ENCODE measurements around the gene BCL2A1.

The BCL2A1 gene

DNA sequence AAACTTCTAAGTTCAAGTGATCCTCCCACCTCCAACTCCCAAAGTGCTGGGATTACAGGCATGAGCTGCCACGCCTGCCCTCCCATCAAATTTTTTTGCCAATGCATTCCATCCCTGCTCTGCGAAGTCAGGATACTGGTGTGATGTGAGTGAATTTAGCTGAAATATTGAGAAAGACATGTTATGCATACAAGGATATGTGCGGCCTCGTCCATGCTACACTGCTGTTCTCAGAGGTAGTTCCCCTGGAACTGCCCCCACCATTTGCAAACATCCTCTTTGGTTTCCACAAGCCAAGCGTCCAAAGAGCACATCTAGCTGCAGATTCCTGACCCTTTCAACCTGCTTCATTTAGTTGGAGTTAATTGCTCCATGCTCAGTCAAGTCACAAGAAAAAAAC lies 36.5 kb upstream of the BCL2A1 start:
- Histone ChIP-seq H3K4me3 (ENCODE audit: low read length) (no peak overlapping the region), H3K36me3 (ENCODE audit: control insufficient read depth, insufficient read depth, low read length) (no peaks in the 10 kb centered on the region), H3K9ac (ENCODE audit: low read length) (no peak overlapping the region), H3K4me1 (ENCODE audit: control insufficient read depth, insufficient read depth, low read length) (peaks cover 4% of the 10 kb centered on the region), H3K9me3 (ENCODE audit: control insufficient read depth, low read length) (no peaks in the 10 kb centered on the region), H3K27me3 (ENCODE audit: control insufficient read depth, insufficient read depth, low read length) (no peaks in the 10 kb centered on the region)

DNA sequence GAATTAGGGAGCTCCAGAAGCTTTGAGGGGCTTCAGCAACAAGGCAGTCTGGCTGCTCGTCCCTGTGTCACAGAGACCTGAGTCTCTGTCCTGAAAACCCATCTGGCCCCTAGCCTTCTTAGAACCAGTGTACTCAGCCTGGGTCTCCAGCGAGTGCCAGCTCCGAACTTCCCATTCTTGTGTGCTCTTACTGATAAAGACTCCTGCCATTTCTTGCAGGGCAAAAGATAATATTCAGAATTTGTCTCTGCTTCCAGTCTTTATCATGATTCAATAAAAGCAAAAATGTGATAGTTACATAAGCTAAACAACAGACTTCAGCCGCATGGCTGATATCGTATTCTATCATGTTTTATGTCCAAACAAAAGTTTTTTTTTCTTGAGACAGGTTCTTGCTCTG lies 36.0 kb upstream of the BCL2A1 start:
- Histone ChIP-seq H3K27me3 (ENCODE audit: control insufficient read depth, insufficient read depth, low read length) (no peaks in the 10 kb centered on the region), H3K9me3 (ENCODE audit: control insufficient read depth, low read length) (no peaks in the 10 kb centered on the region), H3K4me3 (ENCODE audit: low read length) (no peak overlapping the region)

GRCh38 chr15:80003934-80004472 lies 33.0 kb upstream of the BCL2A1 start:
- Histone ChIP-seq H3K4me1 (ENCODE audit: control insufficient read depth, insufficient read depth, low read length) (no peaks in the 10 kb centered on the region), H3K27me3 (ENCODE audit: control insufficient read depth, insufficient read depth, low read length) (no peaks in the 10 kb centered on the region), H3K36me3 (ENCODE audit: control insufficient read depth, insufficient read depth, low read length) (no peaks in the 10 kb centered on the region), H3K9me3 (ENCODE audit: control insufficient read depth, low read length) (no peaks in the 10 kb centered on the region), H3K4me3 (ENCODE audit: low read length) (no peak overlapping the region), H3K9ac (ENCODE audit: low read length) (no peak overlapping the region)

More for the DNA sequence above, 36.0 kb upstream of the BCL2A1 start:
- Histone ChIP-seq H3K4me1 (ENCODE audit: control insufficient read depth, insufficient read depth, low read length) (peaks cover 4% of the 10 kb centered on the region), H3K36me3 (ENCODE audit: control insufficient read depth, insufficient read depth, low read length) (no peaks in the 10 kb centered on the region), H3K9ac (ENCODE audit: low read length) (no peak overlapping the region)

DNA sequence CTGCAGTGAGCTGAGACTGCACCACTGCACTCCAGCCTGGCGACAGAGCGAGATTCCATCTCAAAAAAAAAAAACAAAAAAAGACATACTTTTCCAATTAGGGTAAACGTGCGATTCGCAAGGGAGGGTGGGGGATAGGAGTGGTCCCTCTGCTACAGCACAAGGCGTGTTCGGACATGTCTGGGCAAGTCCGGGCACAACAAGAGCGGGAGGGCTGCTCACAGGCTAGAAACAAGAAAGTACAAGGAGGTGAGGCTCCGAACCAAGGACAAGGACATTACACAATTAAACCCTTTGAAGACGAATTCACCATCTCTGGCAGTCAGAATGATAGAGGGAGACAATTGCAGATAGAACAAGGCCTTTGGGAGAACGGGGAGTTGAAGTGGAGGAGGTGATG lies 32.2 kb upstream of the BCL2A1 start:
- no peak overlapping the region for H3K4me3 ChIP-seq (ENCODE audit: low read length)
- no peak overlapping the region for H3K9ac ChIP-seq (ENCODE audit: low read length)
- no peaks in the 10 kb centered on the region for H3K27me3 ChIP-seq (ENCODE audit: control insufficient read depth, insufficient read depth, low read length)
- H3K4me1 ChIP-seq (ENCODE audit: control insufficient read depth, insufficient read depth, low read length) = no peaks in the 10 kb centered on the region
- no peaks in the 10 kb centered on the region for H3K36me3 ChIP-seq (ENCODE audit: control insufficient read depth, insufficient read depth, low read length)
- H3K9me3 ChIP-seq (ENCODE audit: control insufficient read depth, low read length) = no peaks in the 10 kb centered on the region

- no peaks in the 10 kb centered on the region for H3K27me3 ChIP-seq (ENCODE audit: control insufficient read depth, insufficient read depth, low read length)
- H3K4me1 ChIP-seq (ENCODE audit: control insufficient read depth, insufficient read depth, low read length) = no peaks in the 10 kb centered on the region
- no peak overlapping the region for H3K9ac ChIP-seq (ENCODE audit: low read length)
- no peak overlapping the region for H3K4me3 ChIP-seq (ENCODE audit: low read length)
- H3K9me3 ChIP-seq (ENCODE audit: control insufficient read depth, low read length) = no peaks in the 10 kb centered on the region
- H3K36me3 ChIP-seq (ENCODE audit: control insufficient read depth, insufficient read depth, low read length) = no peaks in the 10 kb centered on the region
These were observed 31.3 kb upstream of the BCL2A1 start for GRCh38 chr15:80002267-80002666.

DNA sequence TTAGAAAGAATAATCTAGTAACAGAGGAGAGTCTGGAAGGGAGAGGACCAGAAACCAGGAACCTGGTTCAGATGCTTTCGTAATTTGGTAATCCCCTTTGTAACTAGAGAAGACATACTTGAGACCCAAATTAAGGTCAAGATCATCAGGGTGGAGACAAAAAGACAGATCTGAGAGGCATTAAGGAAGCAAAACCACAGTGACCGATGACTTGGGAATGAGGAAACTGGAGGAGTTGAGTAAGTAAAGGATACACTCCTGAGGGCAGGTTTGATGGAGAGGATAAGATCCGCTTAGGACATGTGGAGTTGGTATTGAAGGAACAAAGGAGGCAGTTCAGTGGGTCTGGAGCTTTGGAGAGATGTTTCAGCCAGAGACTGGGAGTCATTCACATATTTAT lies 23.6 kb upstream of the BCL2A1 start:
- H3K9ac ChIP-seq (ENCODE audit: low read length) = no peak overlapping the region
- H3K9me3 ChIP-seq (ENCODE audit: control insufficient read depth, low read length) = no peaks in the 10 kb centered on the region
- H3K27me3 ChIP-seq (ENCODE audit: control insufficient read depth, insufficient read depth, low read length) = no peaks in the 10 kb centered on the region
- no peaks in the 10 kb centered on the region for H3K4me1 ChIP-seq (ENCODE audit: control insufficient read depth, insufficient read depth, low read length)
- no peaks in the 10 kb centered on the region for H3K36me3 ChIP-seq (ENCODE audit: control insufficient read depth, insufficient read depth, low read length)
- H3K4me3 ChIP-seq (ENCODE audit: low read length) = no peak overlapping the region

DNA sequence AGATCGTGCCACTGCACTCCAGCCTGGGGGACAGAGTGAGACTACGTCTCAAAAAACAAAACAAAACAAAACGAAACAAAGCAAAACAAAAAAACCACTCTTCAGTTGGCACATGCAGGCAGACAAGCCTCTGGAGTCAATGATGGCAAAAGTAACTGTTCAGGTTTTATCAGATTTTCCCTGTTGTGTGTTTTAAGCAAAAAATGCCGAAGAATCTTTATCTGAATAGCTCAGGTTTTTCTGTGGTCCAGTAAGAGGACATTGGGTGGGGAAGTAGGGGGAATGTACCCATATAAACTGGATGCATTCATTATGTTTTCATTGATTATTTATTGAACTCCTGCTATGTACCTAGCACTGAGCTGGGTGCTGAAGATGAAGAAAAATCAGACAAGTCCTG lies 20.8 kb upstream of the BCL2A1 start:
- Histone ChIP-seq H3K36me3 (ENCODE audit: control insufficient read depth, insufficient read depth, low read length) (no peaks in the 10 kb centered on the region), H3K9me3 (ENCODE audit: control insufficient read depth, low read length) (no peaks in the 10 kb centered on the region), H3K27me3 (ENCODE audit: control insufficient read depth, insufficient read depth, low read length) (no peaks in the 10 kb centered on the region), H3K4me3 (ENCODE audit: low read length) (no peak overlapping the region), H3K4me1 (ENCODE audit: control insufficient read depth, insufficient read depth, low read length) (no peaks in the 10 kb centered on the region), H3K9ac (ENCODE audit: low read length) (no peak overlapping the region)

DNA sequence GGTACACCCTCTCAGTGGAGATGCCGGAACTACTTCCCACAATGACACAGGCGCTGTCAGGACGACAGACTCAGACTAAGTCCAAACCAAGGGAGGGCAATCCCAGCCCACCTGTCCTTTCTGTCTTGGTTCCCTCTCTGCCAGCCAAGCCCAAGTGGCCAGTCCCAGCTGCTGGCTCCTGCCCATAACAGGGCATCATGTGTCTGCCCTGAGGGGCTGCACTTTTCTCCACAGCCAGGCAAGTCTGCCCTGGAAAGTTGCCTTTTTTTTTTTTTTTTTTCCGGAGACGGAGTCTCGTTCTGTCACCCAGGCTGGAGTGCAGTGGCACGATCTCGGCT lies 20.0 kb upstream of the BCL2A1 start:
- H3K36me3 ChIP-seq (ENCODE audit: control insufficient read depth, insufficient read depth, low read length) = no peaks in the 10 kb centered on the region
- H3K4me3 ChIP-seq (ENCODE audit: low read length) = no peak overlapping the region
- no peak overlapping the region for H3K9ac ChIP-seq (ENCODE audit: low read length)
- no peaks in the 10 kb centered on the region for H3K27me3 ChIP-seq (ENCODE audit: control insufficient read depth, insufficient read depth, low read length)
- H3K4me1 ChIP-seq (ENCODE audit: control insufficient read depth, insufficient read depth, low read length) = no peaks in the 10 kb centered on the region
- H3K9me3 ChIP-seq (ENCODE audit: control insufficient read depth, low read length) = no peaks in the 10 kb centered on the region

GRCh38 chr15:79990280-79990996 lies 19.4 kb upstream of the BCL2A1 start:
- no peaks in the 10 kb centered on the region for H3K9me3 ChIP-seq (ENCODE audit: control insufficient read depth, low read length)
- H3K4me1 ChIP-seq (ENCODE audit: control insufficient read depth, insufficient read depth, low read length) = no peaks in the 10 kb centered on the region
- H3K27me3 ChIP-seq (ENCODE audit: control insufficient read depth, insufficient read depth, low read length) = no peaks in the 10 kb centered on the region
- H3K9ac ChIP-seq (ENCODE audit: low read length) = no peak overlapping the region
- H3K36me3 ChIP-seq (ENCODE audit: control insufficient read depth, insufficient read depth, low read length) = no peaks in the 10 kb centered on the region
- no peak overlapping the region for H3K4me3 ChIP-seq (ENCODE audit: low read length)

DNA sequence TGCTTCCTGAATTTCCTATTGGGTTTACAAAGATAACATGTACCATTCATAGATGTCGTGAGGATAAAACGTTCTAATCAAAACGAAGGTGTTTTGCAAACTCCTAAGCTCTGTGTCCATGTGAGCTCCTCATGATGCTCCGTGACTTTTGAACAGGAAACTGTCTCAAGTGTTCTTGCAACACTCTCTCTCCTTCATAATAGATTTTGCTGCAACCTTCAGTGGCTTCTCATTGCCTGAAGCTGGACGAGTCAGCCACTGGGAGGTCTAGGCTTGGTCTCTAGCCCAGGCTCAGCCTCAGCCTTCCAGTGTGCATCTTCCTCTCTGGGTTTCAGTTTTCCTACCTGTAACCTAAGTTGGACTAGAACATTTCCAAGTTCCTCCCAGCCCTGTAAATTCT lies 18.7 kb upstream of the BCL2A1 start:
- H3K36me3 ChIP-seq (ENCODE audit: control insufficient read depth, insufficient read depth, low read length) = no peaks in the 10 kb centered on the region
- no peaks in the 10 kb centered on the region for H3K4me1 ChIP-seq (ENCODE audit: control insufficient read depth, insufficient read depth, low read length)
- no peaks in the 10 kb centered on the region for H3K27me3 ChIP-seq (ENCODE audit: control insufficient read depth, insufficient read depth, low read length)
- no peaks in the 10 kb centered on the region for H3K9me3 ChIP-seq (ENCODE audit: control insufficient read depth, low read length)
- no peak overlapping the region for H3K4me3 ChIP-seq (ENCODE audit: low read length)
- H3K9ac ChIP-seq (ENCODE audit: low read length) = no peak overlapping the region

DNA sequence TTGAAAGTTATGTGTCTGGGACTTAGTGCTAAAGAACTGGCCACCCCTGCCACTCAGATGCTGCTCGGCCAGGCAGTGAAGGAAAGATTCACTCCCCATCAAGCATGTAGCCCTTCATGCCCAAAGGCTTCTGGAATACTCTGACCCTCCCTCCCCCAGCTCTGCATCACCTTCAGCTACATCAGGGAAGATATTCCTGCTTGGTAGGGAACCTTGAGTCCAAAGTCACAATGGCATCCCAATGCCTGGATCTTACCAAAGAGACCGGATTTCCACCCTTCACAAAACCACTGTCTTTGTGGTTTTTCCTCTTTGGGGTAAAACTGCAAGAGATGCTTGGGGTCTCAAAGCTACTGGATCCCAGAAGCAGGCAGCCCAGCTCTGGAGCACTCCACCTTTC lies 18.2 kb upstream of the BCL2A1 start:
- Histone ChIP-seq H3K36me3 (ENCODE audit: control insufficient read depth, insufficient read depth, low read length) (no peaks in the 10 kb centered on the region), H3K9me3 (ENCODE audit: control insufficient read depth, low read length) (no peaks in the 10 kb centered on the region), H3K9ac (ENCODE audit: low read length) (no peak overlapping the region), H3K27me3 (ENCODE audit: control insufficient read depth, insufficient read depth, low read length) (no peaks in the 10 kb centered on the region), H3K4me1 (ENCODE audit: control insufficient read depth, insufficient read depth, low read length) (no peaks in the 10 kb centered on the region), H3K4me3 (ENCODE audit: low read length) (no peak overlapping the region)

GRCh38 chr15:79988448-79989117 lies 17.6 kb upstream of the BCL2A1 start:
- H3K4me1 ChIP-seq (ENCODE audit: control insufficient read depth, insufficient read depth, low read length) = no peaks in the 10 kb centered on the region
- H3K27me3 ChIP-seq (ENCODE audit: control insufficient read depth, insufficient read depth, low read length) = no peaks in the 10 kb centered on the region
- no peak overlapping the region for H3K9ac ChIP-seq (ENCODE audit: low read length)
- H3K9me3 ChIP-seq (ENCODE audit: control insufficient read depth, low read length) = no peaks in the 10 kb centered on the region
- no peaks in the 10 kb centered on the region for H3K36me3 ChIP-seq (ENCODE audit: control insufficient read depth, insufficient read depth, low read length)
- H3K4me3 ChIP-seq (ENCODE audit: low read length) = no peak overlapping the region

Data from mucosa of stomach (tissue), 1 donor.